MM.1S (cell line): ENCODE data around the gene STAB1.

ENCODE experiments used
- DNase-seq: peaks from one replicate; pipeline ENCODE4 v3.0.0-alpha.2; 2015
- H2AFZ ChIP-seq: fragments of 300-600 bp; sonication (generic); 2 replicates; pipeline ENCODE4 v1.6.0; 2016; ENCODE audit warnings: antibody characterized with exemption, low read length
- H3F3A ChIP-seq: fragments of 300-600 bp; sonication (generic); 2 replicates; pipeline ENCODE4 v1.6.1; 2016; ENCODE audit warnings: mild to moderate bottlenecking, antibody characterized with exemption, low read length, moderate library complexity, mixed read lengths; ENCODE audit not compliant: insufficient read depth
- H3K27ac ChIP-seq: fragments of 300-600 bp; sonication (generic); 2 replicates; pipeline ENCODE4 v1.5.1; 2016; ENCODE audit warnings: mild to moderate bottlenecking, low read length
- H3K27me3 ChIP-seq: fragments of 300-600 bp; sonication (generic); replicated peaks from 2 replicates; pipeline ENCODE4 v1.6.0; 2016; ENCODE audit warnings: low read length; ENCODE audit not compliant: insufficient read depth
- H3K36me3 ChIP-seq: fragments of 300-600 bp; sonication (generic); replicated peaks from 2 replicates; pipeline ENCODE4 v1.6.1; 2016; ENCODE audit warnings: mild to moderate bottlenecking, low read length, mixed read lengths; ENCODE audit not compliant: insufficient read depth
- H3K4me1 ChIP-seq: fragments of 300-600 bp; sonication (generic); 2 replicates; pipeline ENCODE4 v1.6.1; 2016; ENCODE audit warnings: low read length, mixed read lengths
- H3K4me2 ChIP-seq: fragments of 300-600 bp; sonication (generic); 2 replicates; pipeline ENCODE4 v1.6.0; 2016; ENCODE audit warnings: low read depth, low read length
- H3K4me3 ChIP-seq: fragments of 300-600 bp; sonication (generic); 2 replicates; pipeline ENCODE4 v1.5.1; 2016; ENCODE audit warnings: low read length, mixed read lengths
- H3K79me2 ChIP-seq: fragments of 300-600 bp; sonication (generic); 2 replicates; pipeline ENCODE4 v1.6.1; 2016; ENCODE audit warnings: mixed run types, low read length, mixed read lengths
- H3K9ac ChIP-seq: fragments of 300-600 bp; sonication (generic); 2 replicates; pipeline ENCODE4 v1.6.1; 2016; ENCODE audit warnings: low read length, mixed read lengths
- H3K9me2 ChIP-seq: fragments of 300-600 bp; sonication (generic); replicated peaks from 2 replicates; pipeline ENCODE4 v1.6.1; 2016; ENCODE audit warnings: mild to moderate bottlenecking, low read length, mixed read lengths; ENCODE audit not compliant: insufficient read depth
- H3K9me3 ChIP-seq: fragments of 300-600 bp; sonication (generic); replicated peaks from 2 replicates; pipeline ENCODE4 v1.6.1; 2016; ENCODE audit warnings: mild to moderate bottlenecking, low read length, mixed read lengths; ENCODE audit not compliant: insufficient read depth
- H4K20me1 ChIP-seq: fragments of 300-600 bp; sonication (generic); 2 replicates; pipeline ENCODE4 v1.6.1; 2016; ENCODE audit warnings: mild to moderate bottlenecking, low read length, moderate library complexity, mixed read lengths; ENCODE audit not compliant: insufficient read depth
- EZH2 ChIP-seq: fragments of 300-600 bp; sonication (generic); optimal IDR thresholded peaks from 2 replicates; pipeline ENCODE3; 2017; ENCODE audit warnings: low read depth, mild to moderate bottlenecking, antibody characterized with exemption, low read length, mixed read lengths
- EZH2phosphoT487 ChIP-seq: fragments of 300-600 bp; sonication (generic); IDR thresholded peaks from 2 replicates; pipeline ENCODE4 v1.6.1; 2018; ENCODE audit warnings: antibody characterized with exemption, low read length
- TF ChIP-seq, protein P1 (sequence below): fragments of 300-600 bp; sonication (generic); IDR thresholded peaks from 2 replicates; pipeline ENCODE4 v1.5.1; 2016; ENCODE audit warnings: antibody characterized with exemption, low read length, mixed read lengths

Gene STAB1

GRCh38 chr3:52487050-52487787 lies 7.9 kb upstream of the STAB1 start:
- H4K20me1 ChIP-seq, result no peaks in the 10 kb centered on the region
- TF ChIP-seq, protein P1, sequence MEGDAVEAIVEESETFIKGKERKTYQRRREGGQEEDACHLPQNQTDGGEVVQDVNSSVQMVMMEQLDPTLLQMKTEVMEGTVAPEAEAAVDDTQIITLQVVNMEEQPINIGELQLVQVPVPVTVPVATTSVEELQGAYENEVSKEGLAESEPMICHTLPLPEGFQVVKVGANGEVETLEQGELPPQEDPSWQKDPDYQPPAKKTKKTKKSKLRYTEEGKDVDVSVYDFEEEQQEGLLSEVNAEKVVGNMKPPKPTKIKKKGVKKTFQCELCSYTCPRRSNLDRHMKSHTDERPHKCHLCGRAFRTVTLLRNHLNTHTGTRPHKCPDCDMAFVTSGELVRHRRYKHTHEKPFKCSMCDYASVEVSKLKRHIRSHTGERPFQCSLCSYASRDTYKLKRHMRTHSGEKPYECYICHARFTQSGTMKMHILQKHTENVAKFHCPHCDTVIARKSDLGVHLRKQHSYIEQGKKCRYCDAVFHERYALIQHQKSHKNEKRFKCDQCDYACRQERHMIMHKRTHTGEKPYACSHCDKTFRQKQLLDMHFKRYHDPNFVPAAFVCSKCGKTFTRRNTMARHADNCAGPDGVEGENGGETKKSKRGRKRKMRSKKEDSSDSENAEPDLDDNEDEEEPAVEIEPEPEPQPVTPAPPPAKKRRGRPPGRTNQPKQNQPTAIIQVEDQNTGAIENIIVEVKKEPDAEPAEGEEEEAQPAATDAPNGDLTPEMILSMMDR, result no peak
- no peak for TF ChIP-seq EZH2phosphoT487
- no peak for TF ChIP-seq EZH2
- no peaks in the 10 kb centered on the region for H3K36me3 ChIP-seq
- no peaks in the 10 kb centered on the region for H3K4me1 ChIP-seq
- no peaks in the 10 kb centered on the region for H3F3A ChIP-seq
- no peak overlapping the region for H3K4me2 ChIP-seq
- no peaks in the 10 kb centered on the region for H3K27me3 ChIP-seq
- H3K4me3 ChIP-seq, result no peak overlapping the region
- no peak overlapping the region for H3K27ac ChIP-seq
- no peaks in the 10 kb centered on the region for H3K9me2 ChIP-seq
- no peaks in the 10 kb centered on the region for H3K9me3 ChIP-seq
- H2AFZ ChIP-seq, result no peak overlapping the region
- no peak for DNase-seq
- no peak overlapping the region for H3K9ac ChIP-seq
- no peaks in the 10 kb centered on the region for H3K79me2 ChIP-seq

DNA sequence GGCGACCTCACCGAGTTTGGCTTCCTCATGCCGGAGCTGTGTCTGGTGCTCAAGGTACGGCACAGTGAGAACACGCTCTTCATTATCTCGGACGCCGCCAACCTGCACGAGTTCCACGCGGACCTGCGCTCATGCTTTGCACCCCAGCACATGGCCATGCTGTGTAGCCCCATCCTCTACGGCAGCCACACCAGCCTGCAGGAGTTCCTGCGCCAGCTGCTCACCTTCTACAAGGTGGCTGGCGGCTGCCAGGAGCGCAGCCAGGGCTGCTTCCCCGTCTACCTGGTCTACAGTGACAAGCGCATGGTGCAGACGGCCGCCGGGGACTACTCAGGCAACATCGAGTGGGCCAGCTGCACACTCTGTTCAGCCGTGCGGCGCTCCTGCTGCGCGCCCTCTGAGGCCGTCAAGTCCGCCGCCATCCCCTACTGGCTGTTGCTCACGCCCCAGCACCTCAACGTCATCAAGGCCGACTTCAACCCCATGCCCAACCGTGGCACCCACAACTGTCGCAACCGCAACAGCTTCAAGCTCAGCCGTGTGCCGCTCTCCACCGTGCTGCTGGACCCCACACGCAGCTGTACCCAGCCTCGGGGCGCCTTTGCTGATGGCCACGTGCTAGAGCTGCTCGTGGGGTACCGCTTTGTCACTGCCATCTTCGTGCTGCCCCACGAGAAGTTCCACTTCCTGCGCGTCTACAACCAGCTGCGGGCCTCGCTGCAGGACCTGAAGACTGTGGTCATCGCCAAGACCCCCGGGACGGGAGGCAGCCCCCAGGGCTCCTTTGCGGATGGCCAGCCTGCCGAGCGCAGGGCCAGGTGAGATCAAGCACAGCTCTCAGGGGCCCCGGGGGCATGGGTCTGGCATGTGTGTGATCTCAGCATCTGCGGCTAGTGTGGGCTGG lies 7.1 kb upstream of the STAB1 start:
- TF ChIP-seq EZH2phosphoT487, result no peak
- TF ChIP-seq, protein P1, result no peak
- no peak for TF ChIP-seq EZH2
- H3K4me2 ChIP-seq, result no peak overlapping the region
- H2AFZ ChIP-seq, result no peak overlapping the region
- no peaks in the 10 kb centered on the region for H3F3A ChIP-seq
- no peaks in the 10 kb centered on the region for H3K36me3 ChIP-seq
- H3K4me1 ChIP-seq, result no peaks in the 10 kb centered on the region
- no peak overlapping the region for H3K9ac ChIP-seq
- no peaks in the 10 kb centered on the region for H3K27me3 ChIP-seq
- H4K20me1 ChIP-seq, result no peaks in the 10 kb centered on the region
- H3K9me3 ChIP-seq, result no peaks in the 10 kb centered on the region
- no peak overlapping the region for H3K27ac ChIP-seq
- DNase-seq, result no peak
- H3K9me2 ChIP-seq, result no peaks in the 10 kb centered on the region
- H3K79me2 ChIP-seq, result no peaks in the 10 kb centered on the region
- no peak overlapping the region for H3K4me3 ChIP-seq

- H3K4me2 ChIP-seq, result no peak overlapping the region
- no peak for TF ChIP-seq EZH2
- TF ChIP-seq, protein P1, result no peak
- no peak overlapping the region for H2AFZ ChIP-seq
- no peaks in the 10 kb centered on the region for H3K27me3 ChIP-seq
- H3K27ac ChIP-seq, result no peak overlapping the region
- DNase-seq, result no peak
- no peaks in the 10 kb centered on the region for H3K79me2 ChIP-seq
- no peak overlapping the region for H3K9ac ChIP-seq
- no peaks in the 10 kb centered on the region for H3K4me1 ChIP-seq
- H3K4me3 ChIP-seq, result no peak overlapping the region
- H3K9me2 ChIP-seq, result no peaks in the 10 kb centered on the region
- no peaks in the 10 kb centered on the region for H3F3A ChIP-seq
- no peaks in the 10 kb centered on the region for H3K9me3 ChIP-seq
- H4K20me1 ChIP-seq, result no peaks in the 10 kb centered on the region
- no peaks in the 10 kb centered on the region for H3K36me3 ChIP-seq
Observed at GRCh38 chr3:52488746-52489145, 6.4 kb upstream of the STAB1 start.
